MG63 (cell line): ENCODE results near the gene ACCSL. TPM values are rescaled to one million over a fixed set of nuclear protein-coding genes. Genes with fewer than 3 reads are reported as not detected.

Source experiments
- DNase-seq: peaks from one replicate; pipeline ENCODE4 v3.0.0-alpha.2; 2020
- H3K27me3 ChIP-seq: fragments of 250-450 bp; sonication (Bioruptor Pico); 2 replicates; pipeline ENCODE4 v1.5.1; 2020; ENCODE audit warnings: mild to moderate bottlenecking, moderate library complexity
- H3K36me3 ChIP-seq: fragments of 250-450 bp; sonication (Bioruptor Pico); 2 replicates; pipeline ENCODE4 v1.5.1; 2020; ENCODE audit warnings: mild to moderate bottlenecking, moderate library complexity
- H3K4me3 ChIP-seq: fragments of 250-450 bp; sonication (Bioruptor Pico); 2 replicates; pipeline ENCODE4 v1.5.1; 2020; ENCODE audit warnings: mild to moderate bottlenecking, moderate library complexity
- H3K9me3 ChIP-seq: fragments of 250-450 bp; sonication (Bioruptor Pico); 2 replicates; pipeline ENCODE4 v1.5.1; 2020; ENCODE audit warnings: mild to moderate bottlenecking, moderate library complexity
- total RNA-seq: library from RNA; depleted of rRNA; stranded (reverse); fragments of >200 nt; shearing (Covaris generic); gene quantifications from 2 replicates; pipeline ENCODE4 v1.2.3, GENCODE V29; 2014; ENCODE audit warnings: low replicate concordance; rRNA removed

ACCSL gene
- total RNA-seq = not detected in 2 replicates

DNA sequence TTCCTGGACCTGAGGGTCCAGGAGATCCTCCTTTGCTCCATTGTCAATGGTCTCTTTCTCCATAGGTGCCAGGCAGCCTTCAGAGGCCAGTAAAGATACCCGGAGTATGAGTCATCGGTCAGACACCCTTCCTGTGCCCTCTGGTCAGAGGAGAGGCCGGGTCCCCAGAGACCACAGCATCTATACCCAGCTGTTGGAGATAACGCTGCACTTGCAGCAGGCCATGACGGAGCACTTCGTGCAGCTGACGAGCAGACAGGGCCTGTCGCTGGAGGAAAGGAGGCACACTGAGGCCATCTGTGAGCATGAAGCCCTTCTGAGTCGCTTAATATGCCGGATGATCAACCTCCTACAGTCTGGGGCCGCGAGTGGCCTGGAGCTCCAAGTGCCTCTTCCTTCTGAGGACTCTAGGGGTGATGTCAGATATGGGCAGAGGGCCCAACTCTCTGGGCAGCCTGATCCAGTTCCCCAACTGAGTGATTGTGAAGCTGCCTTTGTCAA lies at the start of gene ACCSL:
TSS of gene ACCSL (plus strand) at position 51 of the 501 bp plus-strand sequence. CDS start at position 107, 56 bp downstream.
- DNase-seq = peak; percentile 37
- Histone ChIP-seq H3K36me3 (no peaks in the 10 kb centered on the region), H3K4me3 (no peak within 1 kb of the TSS), H3K27me3 (no peaks in the 10 kb centered on the region), H3K9me3 (no peaks in the 10 kb centered on the region)

DNA sequence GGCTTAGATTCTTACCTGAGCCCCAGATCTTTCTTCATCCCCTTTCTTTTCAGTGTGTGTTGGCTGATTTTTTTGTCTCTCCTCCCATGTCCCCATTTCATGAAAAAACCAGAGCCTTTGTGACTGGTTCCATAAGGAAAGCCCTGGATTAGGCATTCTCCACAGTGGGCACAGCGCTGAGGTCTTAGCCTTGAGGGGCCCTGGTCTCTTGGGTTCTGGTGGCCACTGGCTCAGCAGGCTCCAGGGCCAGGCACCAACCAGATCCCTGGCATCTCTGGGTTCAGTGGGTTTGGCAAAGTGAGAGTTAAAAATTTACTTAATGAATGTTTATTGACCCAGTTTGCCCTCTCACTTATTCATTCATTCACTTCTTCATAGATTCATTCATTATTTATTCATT lies 49.5 kb upstream of the ACCSL start:
- Histone ChIP-seq H3K36me3 (no peaks in the 10 kb centered on the region), H3K9me3 (no peaks in the 10 kb centered on the region), H3K4me3 (no peak overlapping the region), H3K27me3 (no peaks in the 10 kb centered on the region)
- no peak for DNase-seq

DNA sequence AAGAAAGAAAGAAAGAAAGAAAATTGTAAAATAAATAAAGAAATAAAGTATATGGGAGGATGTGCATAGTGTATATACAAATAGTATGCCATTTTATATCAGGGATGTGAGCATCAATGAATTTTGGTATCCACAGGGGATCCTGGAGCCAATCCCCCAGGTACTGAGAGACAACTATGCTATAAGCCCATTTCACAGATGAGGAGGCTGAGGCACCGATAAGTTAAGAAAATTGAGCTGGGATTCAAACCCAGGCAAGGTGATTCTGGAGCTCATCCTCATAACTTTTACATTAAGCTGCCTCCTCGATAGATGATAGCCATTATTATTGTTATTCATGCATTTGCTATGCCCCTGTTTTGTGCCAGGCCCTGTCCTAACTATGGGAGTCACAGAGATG lies 47.0 kb upstream of the ACCSL start:
- H3K9me3 ChIP-seq = no peaks in the 10 kb centered on the region
- no peak for DNase-seq
- no peak overlapping the region for H3K4me3 ChIP-seq
- no peaks in the 10 kb centered on the region for H3K36me3 ChIP-seq
- H3K27me3 ChIP-seq = no peaks in the 10 kb centered on the region

DNA sequence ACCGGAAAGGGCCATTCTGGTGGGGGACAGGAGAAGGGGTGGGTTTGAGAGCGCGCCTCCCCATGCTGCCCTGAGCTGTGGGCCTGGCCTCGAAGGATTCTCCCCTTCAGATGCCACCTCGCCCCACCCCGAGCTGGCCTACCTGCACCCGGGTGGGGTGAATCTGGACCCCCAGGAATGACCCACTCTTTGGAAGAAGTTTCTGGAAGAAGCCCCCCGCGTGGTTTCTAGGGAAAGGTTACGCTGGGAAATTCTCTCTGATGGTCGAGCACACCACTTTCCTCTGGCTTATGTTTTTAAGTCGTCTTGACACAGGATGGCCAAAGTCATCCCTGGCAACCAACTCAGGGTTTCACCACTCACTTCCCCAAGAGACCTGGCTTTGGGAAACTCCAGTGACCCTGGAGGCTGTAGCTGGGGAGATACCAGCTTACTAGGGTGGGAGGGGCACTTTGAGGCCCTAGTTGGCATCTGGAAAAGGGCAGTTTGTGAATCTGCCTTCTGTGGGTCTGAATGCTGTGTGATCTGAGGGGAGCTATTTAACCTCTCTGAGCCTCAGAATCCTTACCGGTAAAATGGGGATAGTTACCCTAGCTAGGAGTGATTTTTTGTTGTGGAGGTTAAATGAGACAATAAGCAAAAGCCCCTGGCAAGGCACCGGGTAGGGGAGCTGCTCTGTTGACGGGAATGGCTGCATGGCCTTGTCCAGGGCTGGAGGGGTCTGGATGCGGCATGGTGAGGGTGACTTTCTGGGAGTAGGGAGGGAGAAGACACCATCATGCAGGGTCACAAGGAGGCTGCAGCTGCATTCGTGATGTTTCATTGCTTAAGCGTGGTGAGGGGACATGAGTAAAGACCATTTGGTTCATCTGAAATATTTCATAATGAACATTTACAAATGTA lies 45.3 kb upstream of the ACCSL start:
- Histone ChIP-seq H3K36me3 (no peaks in the 10 kb centered on the region), H3K27me3 (no peaks in the 10 kb centered on the region), H3K4me3 (no peak overlapping the region), H3K9me3 (no peaks in the 10 kb centered on the region)
- DNase-seq = no peak

DNA sequence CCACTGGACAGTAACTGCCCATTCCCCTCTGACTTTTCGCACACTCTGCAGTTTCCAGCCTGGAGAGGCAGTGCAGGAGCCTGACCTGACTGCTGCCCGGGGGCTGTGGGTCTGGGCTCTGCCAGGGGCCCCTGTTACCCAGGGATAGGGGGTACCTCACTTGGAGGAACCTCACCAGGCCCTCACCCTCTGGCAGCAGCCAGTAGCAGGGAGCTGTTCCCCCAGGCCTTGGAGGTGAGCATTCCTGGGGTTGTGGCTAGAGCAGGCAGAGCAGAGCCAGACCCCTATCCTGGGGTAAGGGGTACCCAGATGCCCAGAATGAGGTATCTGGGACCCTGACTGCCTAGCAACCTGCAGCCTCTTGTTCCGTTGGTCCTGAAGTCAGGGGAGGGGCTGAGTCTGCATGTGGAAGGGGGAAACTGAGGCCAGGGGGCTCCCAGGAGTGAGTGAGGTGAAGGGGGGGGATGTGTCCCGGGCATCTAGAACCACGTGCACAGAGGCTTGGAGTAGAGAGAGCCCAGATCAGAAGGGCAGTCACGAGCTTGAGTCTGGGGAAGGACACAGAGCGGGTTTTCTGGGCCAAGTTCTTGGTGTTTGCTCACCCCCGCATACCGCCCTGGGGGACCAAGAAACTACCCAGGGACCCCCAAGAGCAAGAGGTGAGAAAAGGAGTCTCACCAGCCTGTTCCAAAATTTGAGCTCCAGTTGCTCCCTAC lies 43.9 kb upstream of the ACCSL start:
- Histone ChIP-seq H3K27me3 (no peaks in the 10 kb centered on the region), H3K9me3 (no peaks in the 10 kb centered on the region), H3K4me3 (no peak overlapping the region), H3K36me3 (no peaks in the 10 kb centered on the region)
- no peak for DNase-seq

DNA sequence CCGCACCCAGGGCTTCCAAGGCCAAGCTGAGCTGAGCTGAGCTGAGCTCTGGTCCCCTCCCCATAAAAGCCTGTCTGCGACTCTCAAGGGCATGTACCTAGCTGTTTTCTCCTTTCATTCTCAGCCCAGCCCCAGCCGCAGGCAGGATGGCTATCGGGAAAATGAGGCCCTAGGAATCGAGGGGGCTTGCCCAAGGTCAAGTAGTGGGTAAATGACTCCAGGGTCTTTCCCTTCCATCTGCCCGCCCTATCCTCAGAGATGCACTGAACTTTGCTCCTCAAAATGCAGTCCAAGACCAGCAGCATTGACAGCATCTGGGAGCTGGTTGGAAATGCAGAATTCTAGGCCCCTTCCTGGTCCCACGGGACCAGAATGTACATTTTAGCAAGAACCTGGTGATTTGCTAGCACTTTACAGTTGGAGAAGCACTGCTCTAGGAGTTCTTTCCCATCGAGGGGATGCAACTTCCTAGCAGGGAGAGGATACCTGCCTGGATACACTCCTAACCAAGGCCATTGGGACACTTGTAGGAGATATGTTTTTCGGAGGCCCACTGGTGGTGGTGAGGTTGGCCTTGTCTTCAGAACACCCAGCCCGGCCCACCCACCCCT lies 43.2 kb upstream of the ACCSL start:
- H3K27me3 ChIP-seq = no peaks in the 10 kb centered on the region
- H3K9me3 ChIP-seq = no peaks in the 10 kb centered on the region
- no peaks in the 10 kb centered on the region for H3K36me3 ChIP-seq
- no peak overlapping the region for H3K4me3 ChIP-seq
- no peak for DNase-seq

DNA sequence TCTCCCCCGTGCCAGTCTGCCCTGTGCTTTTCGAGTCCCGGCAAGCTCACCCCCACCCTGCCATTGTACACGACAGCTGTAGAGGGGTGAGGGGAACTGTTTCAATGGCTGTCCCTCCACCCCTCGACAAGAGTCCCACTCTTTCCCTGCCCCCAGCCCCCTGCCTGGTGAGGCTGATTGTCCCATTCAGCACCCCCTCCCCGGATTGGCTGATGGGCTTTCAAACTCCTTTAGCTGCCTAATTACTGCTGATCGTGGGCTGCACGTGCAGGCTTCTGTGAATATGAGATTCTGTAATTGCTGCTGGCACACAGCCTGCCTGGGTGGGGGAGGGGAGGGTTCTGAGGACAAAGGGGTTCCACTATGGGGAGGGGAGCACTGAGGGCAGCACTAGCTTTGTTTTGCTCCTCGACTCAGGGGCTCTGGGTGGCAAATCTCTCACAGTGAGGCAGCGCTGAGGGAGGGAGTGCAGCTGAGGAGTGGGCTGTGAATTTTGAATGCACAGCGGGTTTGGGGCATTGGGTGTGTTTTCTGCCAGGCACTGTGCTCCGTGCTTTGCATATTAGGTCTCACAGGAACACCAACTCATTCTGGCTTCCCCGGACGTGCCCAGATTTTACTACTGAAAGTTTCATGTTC lies 42.6 kb upstream of the ACCSL start:
- DNase-seq = no peak
- Histone ChIP-seq H3K27me3 (no peaks in the 10 kb centered on the region), H3K36me3 (no peaks in the 10 kb centered on the region), H3K9me3 (no peaks in the 10 kb centered on the region), H3K4me3 (no peak overlapping the region)

DNA sequence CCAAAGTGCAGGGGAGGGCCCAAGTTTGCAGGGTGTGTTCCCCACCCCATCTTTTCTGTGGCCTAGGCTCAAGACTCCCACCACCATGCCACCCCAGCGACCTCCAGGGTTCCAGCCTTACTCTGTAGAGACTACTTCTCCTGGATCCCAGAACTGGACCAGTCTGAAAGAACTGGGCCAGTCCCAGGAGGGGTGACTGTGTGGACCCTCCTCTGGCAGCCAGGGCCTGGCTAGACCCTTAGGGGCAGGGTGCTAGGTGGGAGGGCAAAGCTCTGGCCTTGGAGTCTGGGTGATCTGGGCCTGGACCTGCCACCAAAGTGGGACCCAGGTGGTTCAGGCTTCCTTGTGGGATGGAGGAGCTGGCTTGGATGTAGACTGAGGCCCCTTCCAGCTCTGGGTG lies 41.8 kb upstream of the ACCSL start:
- no peak for DNase-seq
- H3K9me3 ChIP-seq = no peaks in the 10 kb centered on the region
- no peaks in the 10 kb centered on the region for H3K36me3 ChIP-seq

DNA sequence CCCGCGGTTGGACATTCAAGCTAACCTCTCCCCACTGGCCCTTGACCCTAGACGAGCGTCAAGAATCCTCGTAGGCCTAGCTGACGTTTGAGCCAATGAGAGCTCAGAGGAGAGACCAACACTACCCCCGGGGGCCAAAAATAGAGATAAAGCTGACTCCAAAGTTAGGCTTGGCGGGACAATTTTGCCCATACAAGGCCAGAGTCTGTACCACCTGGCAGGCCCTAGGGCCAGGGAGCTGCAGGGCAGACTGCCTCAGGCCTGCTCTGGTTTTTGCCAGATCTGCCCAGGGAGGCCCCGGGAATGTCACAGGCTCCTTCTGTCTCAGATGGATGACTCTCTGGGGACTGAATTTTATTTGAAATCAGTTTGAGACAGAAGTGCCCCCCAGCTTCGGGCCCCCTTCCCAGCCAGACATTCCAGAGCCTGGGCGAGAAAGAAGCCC lies 40.8 kb upstream of the ACCSL start:
- Histone ChIP-seq H3K27me3 (no peaks in the 10 kb centered on the region), H3K4me3 (no peak overlapping the region), H3K36me3 (no peaks in the 10 kb centered on the region), H3K9me3 (no peaks in the 10 kb centered on the region)
- no peak for DNase-seq

More for the DNA sequence above, 41.8 kb upstream of the ACCSL start:
- H3K27me3 ChIP-seq = no peaks in the 10 kb centered on the region
- no peak overlapping the region for H3K4me3 ChIP-seq

DNA sequence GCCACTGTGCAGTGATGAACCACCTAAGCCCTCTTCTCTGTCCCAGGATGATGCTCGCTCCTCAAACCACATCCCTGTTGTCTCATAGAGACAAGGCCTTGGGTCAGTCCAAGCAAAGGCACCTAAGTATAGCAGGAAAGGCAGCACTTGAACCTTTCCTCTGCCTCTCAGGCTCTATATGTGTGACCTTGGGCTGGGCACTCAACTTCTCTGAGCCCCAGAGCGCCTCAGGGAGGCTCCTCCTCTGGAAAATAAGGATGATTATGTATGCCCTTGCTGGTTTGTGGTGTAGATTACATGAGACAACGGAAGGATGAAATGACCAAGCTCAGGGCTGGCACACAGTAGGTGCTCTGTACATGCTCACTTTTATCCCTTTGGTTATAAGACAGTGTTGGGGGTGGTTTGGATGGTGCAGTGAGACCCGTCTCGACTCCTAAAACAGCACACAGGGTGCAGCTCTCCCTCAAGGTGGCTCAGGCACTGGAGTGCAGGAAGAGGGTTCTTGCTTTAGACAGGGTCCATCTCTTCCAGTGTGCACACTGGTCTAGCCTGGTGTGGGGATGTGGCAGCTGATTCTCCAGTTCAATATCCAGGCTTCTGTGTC lies 40.2 kb upstream of the ACCSL start:
- Histone ChIP-seq H3K4me3 (no peak overlapping the region), H3K9me3 (no peaks in the 10 kb centered on the region)
- DNase-seq = no peak

DNA sequence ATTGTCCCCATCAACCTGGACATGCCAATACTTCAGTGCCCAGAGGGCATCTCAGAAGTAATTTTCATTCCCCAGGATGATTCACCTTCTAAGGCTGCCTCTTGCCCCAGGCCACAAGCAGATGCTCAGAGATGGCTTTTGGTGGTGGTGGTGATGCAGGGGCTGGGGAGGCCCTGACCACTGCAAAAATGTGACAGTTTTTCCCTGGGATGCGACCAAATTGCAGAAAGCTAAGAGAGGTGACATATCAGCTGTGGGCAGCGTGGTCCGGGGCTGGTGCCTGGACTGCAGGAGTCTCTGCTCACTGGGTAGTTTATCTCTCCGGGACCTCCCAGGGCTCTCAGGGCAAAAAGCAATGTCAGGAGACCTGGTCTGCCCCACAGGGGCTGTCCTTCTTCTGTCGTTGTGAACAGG lies 39.7 kb upstream of the ACCSL start:
- H3K9me3 ChIP-seq = no peaks in the 10 kb centered on the region
- H3K27me3 ChIP-seq = no peaks in the 10 kb centered on the region; the same call in 1 of the 2 replicates
- no peak overlapping the region for H3K4me3 ChIP-seq
- H3K36me3 ChIP-seq = no peaks in the 10 kb centered on the region
- no peak for DNase-seq

More for the DNA sequence above, 40.2 kb upstream of the ACCSL start:
- Histone ChIP-seq H3K36me3 (no peaks in the 10 kb centered on the region), H3K27me3 (no peaks in the 10 kb centered on the region)

DNA sequence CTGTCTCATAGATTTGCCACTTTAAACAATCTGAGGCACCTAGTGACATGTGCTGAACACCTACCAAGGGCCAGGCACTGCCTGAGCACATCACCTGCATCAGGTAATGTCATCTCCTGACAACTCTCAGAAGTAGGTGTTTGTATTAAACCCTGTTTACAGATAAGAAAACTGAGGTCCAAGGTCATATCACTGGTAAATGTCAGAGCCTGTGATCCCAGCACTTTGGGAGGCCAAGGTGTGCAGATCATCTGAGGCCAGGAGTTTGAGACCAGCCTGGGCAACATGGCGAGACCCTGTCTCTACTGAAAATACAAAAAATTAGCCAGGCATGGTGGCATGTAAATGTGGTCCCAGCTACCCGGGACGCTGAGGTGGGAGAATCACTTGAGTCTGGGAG lies 39.1 kb upstream of the ACCSL start:
- H3K4me3 ChIP-seq = no peak overlapping the region
- no peaks in the 10 kb centered on the region; the same call in 1 of the 2 replicates for H3K27me3 ChIP-seq
- H3K9me3 ChIP-seq = no peaks in the 10 kb centered on the region
- no peaks in the 10 kb centered on the region for H3K36me3 ChIP-seq
- DNase-seq = no peak

DNA sequence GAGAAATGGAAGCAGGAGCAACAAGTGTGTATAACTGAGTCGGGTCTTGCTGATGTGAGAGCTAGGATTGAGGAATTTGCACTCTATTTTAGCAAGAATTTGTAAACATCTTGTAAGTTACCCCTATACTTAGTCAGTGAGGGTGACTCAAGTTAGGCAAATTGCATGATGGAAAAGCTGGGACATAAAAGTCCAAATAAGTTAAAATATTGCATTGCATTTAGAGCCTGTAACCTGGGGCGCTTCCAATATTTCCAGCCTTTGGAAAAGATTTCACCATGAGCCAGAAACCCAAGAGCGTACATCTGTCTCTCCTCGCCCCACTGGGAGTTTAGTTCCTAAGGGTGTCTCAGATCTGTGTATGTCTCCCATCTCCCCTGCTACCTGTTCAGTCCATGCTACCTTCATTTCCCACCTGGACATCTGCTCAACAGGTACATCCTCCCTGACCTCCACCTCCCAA lies 37.0 kb upstream of the ACCSL start:
- no peak for DNase-seq
- H3K9me3 ChIP-seq = no peaks in the 10 kb centered on the region
- no peak overlapping the region for H3K4me3 ChIP-seq
- no peaks in the 10 kb centered on the region for H3K36me3 ChIP-seq
- H3K27me3 ChIP-seq = no peaks in the 10 kb centered on the region; the same call in 1 of the 2 replicates

DNA sequence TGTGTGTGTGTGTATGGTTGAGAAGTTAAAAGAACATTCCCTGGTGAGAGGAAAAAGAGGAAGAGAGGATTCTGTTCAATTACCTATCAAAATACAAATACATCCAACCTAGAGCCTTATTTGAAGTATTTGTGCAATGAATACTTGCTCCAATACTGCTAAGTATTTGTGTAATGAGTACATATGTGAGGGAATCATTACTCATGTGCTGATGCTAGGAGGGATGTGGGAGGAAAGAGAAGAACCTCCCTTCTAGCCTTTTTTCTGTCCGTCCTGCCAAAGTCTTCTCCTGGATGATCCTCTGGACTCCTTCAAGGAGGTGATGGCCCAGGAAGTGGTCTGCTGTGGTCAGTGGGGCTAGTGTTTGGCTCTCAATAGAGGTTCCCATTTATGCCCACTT lies 36.0 kb upstream of the ACCSL start:
- no peaks in the 10 kb centered on the region for H3K36me3 ChIP-seq
- H3K9me3 ChIP-seq = no peaks in the 10 kb centered on the region
- no peak overlapping the region for H3K4me3 ChIP-seq
- H3K27me3 ChIP-seq = no peaks in the 10 kb centered on the region; the same call in 1 of the 2 replicates
- DNase-seq = no peak

DNA sequence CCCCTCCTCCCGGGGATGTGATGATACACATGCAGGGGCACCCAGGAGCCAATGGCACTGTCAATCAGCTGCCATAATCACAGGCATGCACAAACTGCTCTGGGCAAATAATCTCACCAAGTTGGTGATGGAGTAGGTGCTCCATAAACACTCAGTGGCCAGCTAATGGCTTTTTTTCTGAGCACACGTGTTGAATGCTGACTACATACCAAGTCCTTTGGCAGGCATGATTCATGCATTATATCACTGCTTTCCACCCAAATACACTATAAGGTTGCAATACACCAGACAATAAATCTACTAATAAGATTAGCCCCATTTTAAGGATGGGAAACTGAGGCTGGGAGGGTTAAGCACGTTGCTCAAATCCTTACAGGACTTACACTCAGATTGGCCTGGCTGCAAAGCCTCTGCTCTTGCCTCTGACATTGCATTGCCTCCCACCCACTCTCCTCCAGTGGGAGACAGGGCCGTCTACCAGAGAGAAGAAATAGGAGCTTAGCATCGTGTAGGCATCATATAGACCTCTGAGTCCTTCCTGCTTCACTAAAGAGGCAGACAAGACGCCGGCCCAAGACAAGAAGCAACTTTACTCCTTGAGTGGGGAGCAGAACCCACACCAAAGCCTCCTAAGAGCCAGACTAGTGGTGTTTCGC lies 32.7 kb upstream of the ACCSL start:
- DNase-seq = no peak
- H3K9me3 ChIP-seq = no peaks in the 10 kb centered on the region
- H3K4me3 ChIP-seq = no peak overlapping the region
- peaks cover 5% of the 10 kb centered on the region; the same call in 1 of the 2 replicates for H3K27me3 ChIP-seq
- H3K36me3 ChIP-seq = no peaks in the 10 kb centered on the region

DNA sequence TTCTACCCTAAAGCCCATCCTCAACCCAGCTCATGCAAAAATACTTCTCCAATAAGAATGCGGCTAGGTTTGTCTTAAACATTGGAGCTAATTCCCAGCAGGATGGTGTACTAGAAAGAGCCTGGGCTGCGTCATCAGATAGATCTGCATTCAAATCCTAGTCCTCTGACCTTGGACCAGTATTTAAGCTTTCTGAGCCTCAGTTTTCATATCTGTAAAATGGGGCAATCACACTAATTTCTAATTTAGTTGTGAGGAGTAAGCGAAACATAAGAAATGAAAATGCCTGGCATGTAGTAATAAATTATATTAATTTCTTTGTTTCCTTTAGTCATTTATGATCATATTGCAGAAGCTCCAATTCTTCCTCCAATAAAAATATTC lies 32.2 kb upstream of the ACCSL start:
- Histone ChIP-seq H3K36me3 (no peaks in the 10 kb centered on the region), H3K9me3 (no peaks in the 10 kb centered on the region), H3K4me3 (no peak overlapping the region), H3K27me3 (peaks cover 5% of the 10 kb centered on the region; the same call in 1 of the 2 replicates)
- no peak for DNase-seq
